SW 1271 (cell line): ENCODE results near the gene ABLIM2.

ENCODE experiments used
- DNase-seq, 2 experiments: peaks; one replicate each; lab custom pipeline; 2025; lab: John Stamatoyannopoulos, UW

The ABLIM2 gene

DNA sequence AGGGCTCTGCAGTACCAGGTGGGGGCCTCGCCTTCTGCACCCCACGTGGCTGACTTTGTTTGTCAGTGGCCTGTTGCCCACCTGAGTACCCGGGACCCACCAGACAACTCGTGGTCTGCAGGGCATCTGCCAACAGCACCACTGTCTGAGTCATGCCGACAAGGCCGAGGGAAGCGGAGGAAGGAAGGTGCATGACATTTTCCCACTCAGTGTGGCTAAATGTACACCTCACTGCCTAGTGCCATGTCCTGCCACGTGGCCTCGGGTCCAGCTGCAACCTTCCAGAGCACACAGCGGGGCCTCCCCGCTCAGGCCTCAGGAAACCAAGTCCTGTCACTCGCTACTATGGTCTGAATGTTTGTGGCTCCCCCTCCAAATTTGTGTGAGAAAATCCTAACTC lies 22.1 kb downstream of the ABLIM2 start:
- DNase-seq, result no peak

DNA sequence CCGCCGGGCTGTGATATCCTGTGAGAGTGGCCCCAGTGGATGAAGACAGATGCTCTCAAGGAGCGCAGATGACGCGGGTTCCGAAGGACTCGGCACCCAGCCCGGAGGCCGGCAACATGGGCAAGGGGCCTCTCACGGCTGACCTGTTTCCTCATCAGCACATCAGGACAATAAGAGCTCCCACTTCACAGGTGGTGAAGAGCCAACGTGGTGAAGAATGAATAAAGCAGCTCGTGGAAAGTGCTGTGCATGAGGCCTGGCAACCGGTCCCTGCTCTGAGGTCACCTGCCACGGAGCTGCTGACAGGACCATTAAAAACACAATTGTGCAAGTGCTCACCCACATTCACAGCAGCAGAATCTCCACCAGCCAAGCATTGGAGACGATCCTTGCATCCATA lies 22.9 kb downstream of the ABLIM2 start:
- no peak for DNase-seq

DNA sequence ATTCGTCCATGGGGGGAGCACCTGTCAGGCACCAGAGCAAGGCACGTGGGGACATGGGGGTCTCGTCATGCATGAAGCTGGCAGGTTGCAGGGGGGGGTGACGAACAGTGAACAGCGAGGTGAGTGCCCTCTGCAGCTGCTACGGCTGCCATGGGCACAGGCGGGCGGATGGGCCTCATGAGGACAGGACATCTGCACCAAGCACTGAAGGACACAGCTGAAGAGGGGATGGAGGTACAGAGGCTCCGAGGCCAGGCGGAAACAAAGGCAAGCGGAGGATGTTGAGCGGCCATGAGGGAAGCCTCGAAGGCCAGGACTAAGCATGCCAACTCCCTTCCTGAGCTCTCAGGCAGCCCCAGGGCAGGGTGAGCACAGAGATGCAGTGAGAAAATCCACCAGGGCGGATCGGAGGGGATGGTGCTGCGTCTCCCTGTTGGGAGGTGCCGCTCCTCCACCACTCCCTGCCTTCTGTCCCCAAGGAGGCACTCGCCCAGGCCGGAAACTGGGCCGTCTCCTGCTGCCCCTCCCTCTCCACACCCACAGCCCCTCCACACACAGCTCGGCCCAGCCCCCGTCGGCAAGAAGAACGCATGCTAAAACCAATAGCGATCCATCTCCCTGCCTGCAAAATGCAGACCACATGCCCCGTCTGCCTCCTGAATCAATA lies 24.6 kb downstream of the ABLIM2 start:
- no peak for DNase-seq

DNA sequence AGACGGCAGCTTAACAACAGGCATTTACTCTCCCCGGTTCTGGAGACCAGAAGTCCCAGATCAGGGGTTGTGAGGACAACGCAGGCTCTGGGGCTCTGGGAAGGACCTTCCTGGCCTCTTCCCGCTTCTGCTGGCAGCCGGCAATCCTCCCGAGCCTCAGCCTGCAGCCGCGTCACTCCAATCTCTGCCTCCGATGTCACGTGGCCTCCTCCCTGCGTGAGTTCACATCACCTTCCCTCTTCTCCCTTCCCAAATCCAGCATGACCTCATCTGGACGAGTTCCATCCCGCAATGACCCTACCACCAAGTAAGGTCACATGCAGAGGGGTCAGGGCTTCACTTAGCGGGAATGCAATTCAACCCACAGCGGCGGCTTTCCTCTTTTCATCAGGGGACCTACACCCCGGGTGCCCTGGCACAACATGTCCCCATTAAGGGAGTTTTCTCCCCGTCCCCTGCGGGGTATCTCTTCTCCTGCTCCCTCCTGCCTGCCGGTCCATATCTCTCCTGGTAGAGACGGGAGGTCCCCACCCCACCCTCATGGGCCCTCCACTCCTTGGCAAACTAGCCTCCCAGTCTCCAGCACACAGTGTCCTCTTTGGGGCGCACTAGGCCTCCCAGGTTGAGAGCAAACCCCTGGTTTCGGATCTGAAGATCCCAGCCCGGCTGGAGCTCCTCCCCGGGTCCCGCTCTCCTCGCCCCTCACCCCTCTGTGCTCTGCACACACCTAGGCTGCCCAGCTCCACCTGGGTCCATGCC lies 25.5 kb downstream of the ABLIM2 start:
- DNase-seq, result no peak

DNA sequence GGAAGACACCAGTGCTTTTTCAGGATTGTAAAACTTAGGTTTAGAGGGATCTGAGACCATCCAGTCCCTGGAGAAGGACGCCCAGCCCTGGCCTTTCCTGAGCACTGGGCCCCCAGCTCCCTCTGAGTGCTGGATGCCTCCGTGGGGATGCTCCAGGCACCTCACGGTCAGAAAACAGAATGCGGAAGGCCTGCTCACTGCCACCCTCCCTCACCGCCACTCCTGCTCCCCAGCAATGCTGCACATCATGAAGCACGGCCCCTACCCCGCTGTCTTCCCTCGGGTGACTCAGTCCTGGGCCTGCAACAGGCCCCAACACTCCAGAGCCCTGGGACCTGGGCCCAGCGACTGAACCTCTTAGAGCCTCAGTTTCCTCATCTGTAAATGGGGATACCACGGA lies 26.2 kb downstream of the ABLIM2 start:
- DNase-seq, result no peak

DNA sequence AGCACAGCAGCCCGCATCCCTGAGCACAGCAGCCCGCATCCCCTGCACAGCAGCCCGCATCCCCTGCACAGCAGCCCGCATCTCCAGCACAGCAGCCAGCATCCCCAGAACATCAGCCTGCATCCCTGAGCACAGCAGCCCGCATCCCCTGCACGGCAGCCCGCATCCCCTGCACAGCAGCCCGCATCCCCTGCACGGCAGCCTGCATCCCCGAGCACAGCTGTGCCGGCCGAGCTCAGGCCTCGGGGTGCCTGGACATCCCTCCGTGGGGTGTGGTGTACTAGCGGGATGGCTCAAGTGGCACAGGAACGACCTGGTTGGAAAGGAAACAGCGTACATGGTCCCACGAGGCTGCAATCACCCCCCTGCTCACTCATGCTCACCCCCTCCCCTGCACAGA lies 26.8 kb downstream of the ABLIM2 start:
- no peak for DNase-seq

DNA sequence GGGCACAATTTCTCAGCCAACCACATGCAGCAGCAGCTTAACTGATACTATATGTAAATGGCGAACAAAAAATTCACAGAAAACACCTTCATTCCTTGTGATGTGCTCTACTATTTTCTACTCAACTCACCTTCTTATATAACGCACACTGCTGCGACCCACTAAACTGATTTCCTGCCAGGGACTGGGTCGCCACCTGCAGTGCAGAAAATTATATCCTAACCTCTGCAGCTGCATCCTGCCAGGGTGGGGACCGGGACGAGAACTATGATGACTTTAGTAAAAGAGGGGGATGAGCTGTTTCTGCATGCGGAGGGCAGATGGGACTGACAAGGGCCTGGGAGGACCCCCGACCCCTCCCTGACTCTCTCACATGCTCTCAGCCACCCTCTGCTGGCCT lies 27.4 kb downstream of the ABLIM2 start:
- no peak for DNase-seq

DNA sequence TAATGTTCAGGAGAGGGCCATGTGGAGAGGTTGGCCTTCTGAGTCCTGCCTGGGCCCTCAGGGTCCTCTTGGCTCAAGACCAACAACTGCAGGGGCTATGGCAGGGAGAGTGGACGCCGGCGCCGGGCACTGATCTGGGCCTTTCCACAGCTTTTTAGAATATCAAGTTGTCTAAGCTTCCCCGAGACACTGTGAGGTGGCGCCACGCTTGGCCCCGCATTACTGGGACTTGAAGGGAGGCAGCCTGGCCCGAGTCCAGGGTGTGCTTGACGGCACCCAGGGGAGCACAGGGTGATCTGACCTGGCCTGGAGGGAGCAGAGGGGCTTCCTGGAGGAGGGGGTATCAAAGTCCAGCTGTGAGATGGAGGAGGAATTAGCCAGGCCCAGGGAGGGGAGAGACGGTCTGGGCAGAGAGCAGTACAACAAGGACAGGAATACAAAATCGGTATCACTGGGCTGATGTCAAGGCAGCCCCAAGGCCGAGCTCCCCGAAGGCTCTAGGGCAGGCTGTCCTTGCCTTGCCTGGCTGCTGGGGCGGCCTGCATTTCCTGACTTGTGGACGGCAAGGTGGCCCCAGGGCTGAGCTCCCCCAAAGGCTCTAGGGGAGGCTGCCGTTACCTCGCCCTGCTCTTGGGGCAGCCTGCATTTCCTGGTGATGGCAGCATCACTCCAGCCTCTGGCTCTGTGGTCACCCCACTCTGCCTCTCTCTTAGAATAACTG lies 28.1 kb downstream of the ABLIM2 start:
- DNase-seq, result no peak

DNA sequence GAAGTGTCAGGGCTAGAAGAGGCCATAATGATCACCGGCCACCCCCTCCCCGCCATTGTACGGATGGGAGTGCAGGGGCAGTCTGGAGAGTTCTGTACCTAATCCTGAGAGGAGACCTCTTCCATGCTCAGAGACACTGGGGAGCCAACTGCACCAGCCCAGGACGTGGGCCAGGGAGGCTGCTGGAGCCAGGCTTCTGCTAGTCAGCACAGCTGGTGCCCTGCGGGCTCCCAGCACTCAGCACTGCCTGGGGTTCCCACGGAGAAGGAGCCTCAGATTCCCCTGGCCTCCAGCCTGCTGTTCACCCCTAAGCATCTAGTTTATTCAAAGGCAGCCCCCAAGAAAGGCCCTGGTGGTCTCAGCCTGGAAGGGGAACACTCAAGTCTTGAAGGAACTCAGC lies 28.8 kb downstream of the ABLIM2 start:
- no peak for DNase-seq

DNA sequence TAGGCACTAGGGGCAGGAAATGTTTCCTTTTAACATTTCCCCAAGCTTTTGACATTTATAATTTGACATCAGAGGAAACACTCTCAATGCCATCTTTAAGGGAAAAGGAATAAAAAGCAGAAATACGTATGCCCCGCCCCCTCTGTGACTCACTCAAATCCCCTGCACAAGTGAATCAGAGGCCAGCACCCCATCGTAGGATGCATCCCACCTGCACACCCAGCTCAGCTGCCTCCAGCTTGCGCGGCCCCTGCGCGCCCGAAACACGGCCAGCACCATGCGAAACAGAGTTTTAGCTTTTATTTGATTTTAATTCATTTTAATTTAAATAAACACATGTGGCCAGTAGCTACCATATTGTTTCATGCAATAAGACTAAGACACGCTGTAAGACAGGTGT lies 29.5 kb downstream of the ABLIM2 start:
- DNase-seq, result no peak

DNA sequence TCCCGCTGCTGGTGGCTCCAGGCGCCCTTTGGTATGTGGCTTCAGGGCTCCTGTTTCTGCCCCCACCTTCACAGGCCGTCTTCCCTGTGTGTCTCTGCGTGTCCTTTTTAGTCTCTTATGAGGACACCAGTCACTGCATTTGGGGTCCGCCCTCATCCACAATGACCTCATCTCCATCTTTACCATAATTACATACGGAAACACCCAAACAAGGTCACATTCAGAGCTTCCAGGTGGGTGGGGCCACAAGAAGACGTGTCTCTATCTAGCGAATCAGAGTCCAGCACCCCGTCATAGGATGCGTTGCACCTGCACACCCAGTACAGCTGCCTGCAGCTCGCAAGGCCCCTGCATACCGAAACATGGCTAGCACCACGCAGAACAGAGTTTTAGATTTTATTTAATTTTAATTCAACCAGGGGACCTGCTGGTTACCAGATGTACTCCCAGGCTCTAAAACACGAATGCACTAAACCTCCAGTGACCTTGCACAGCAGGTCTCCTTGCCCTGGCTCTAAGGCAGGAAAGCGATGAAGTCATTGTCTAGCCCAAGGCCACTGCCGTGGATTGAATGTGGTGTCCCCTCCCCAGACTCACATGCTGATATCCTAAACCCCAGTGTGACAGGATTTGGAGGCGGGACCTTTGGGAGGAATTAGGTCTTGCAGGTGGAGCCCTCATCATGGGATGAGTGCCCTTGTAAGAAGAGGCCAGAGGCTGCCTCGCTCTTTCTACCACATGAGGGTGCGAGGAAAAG lies 30.3 kb downstream of the ABLIM2 start:
- DNase-seq, result no peak

DNA sequence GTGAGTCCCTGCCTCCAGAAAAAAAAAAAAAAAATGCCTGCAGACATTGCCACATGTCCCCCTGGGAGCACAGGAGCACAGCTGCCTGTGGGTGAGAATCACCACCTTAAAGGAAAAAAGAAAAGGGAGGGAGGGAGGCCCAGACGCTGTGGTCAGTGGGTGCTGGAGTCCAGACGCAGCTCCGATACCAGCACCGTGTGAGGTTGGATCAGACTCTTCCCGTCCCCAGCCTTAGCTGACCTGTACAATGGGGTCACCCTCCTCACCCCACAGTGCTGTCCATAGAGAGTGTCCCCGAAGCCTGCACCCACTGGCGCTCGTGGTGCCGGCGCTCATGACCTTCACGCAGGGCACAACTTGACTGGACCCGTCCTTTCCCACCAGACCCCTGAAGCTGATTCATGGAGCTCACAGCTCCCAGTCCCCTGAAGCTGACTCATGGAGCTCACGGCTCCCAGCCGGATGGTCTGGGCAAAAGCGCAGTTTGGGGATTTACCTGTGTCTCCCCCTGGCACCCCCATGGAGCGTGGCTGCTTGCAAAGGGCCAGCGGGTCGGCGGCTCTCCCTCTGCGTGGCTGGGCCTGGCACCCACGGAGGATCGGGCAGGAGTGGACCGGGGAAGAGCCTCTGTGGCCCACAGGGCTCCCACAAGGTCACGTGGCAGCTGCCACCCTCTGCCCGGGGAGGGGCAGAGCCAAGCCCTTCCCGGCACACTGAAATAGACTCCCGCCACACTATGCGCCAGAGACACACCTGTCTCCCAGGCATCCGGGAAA lies 31.4 kb downstream of the ABLIM2 start:
- DNase-seq, result no peak

DNA sequence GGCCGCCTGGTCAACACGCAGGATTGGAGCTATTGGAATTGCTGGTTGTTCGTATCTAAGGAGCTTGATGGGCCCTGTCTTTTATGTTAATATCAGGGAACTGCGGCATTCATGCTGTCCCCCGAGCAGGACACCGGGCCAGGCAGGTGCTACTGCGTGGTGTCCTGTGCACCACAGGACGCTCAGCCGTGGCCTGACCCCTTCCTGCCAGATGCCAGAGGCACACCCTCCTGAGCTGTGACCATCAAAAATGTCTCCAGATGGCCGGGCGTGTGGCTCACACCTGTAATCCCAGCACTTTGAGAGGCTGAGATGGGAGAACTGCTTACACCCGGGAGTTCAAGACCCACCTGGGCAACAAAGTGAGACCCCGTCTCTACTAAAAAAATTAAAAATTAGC lies 32.1 kb downstream of the ABLIM2 start:
- DNase-seq, result no peak

DNA sequence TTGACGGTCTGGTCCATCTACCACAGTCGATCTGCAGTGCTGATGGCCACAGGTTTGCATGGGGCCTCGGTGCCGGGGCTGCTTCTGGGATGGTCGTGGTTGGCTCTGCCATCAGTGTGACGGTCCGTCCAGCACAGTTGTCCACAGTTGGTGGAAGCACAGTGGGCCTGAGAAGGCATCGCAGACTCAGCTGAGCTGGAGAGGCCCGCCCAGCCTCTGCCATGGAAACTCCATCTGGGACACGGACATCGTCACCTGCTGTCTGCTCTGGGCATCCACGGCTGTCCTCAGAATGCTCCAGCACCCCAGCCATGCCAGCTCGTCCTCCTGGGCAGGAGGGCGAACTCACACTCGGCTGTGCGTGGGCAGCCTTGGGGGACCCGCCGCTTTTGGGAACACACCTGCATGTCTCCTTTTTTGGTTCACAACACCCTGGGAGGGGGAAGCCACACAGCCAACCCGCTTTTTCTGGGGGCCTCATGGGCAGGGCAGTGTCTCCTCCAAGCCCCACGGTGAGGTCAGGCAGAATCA lies 33.0 kb downstream of the ABLIM2 start:
- DNase-seq, result no peak

DNA sequence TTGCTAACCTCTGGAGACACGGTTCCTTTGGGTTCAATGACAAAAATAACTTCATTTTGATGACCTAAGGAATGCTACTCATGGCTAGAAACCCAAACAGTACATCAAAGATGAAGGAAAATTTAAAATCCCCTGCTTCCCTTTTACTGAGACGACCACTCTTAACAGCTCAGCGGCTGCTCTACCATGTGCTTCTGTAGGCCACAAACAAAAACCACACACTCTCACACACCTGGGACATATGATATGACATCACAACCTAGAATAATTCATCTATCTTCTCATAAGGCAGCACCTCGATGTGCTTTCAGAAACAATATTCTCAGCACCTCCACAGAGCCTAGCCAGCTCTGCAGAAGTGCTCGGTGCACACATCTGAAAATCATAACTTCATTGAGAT lies 34.7 kb downstream of the ABLIM2 start:
- DNase-seq, result no peak

DNA sequence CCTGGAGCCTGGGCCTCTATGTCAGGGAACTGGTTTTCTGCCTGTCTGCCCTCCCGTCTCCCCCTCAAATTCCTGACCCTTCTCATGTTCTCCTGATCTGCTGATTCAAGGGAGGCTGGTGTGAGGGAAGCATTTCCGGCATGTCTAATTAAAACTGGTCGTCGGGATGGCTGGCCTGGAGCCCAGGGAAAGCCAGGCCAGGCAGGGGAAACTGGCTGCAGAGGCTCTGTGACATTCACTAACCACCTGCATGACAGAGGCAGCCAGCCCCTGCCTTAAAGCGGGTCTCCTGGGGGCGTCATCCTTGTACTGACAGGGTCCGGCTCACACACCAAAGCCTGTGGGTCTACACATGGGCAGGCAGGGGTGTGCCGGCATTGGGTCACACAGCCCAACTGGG lies 35.2 kb downstream of the ABLIM2 start:
- DNase-seq, result no peak

DNA sequence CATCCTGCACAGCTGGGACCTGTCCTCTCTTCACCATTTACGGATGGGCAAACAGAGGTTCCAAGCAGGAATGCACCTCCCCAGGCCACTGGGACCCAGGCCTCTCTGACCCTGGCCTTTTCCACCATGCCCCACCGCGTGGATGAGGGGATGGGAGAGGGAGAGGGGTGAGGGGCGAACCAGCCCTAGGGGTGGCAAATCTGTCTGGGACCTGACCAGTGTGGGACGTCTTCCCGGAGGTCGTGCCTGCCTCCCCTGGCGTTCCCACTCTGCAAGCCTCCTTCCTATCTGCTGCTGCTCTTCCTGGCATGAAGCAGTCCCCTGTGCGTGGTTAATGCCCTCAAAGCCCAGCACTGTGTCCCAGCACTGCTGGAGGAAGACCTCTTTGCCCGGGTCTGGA lies 35.9 kb downstream of the ABLIM2 start:
- no peak for DNase-seq

DNA sequence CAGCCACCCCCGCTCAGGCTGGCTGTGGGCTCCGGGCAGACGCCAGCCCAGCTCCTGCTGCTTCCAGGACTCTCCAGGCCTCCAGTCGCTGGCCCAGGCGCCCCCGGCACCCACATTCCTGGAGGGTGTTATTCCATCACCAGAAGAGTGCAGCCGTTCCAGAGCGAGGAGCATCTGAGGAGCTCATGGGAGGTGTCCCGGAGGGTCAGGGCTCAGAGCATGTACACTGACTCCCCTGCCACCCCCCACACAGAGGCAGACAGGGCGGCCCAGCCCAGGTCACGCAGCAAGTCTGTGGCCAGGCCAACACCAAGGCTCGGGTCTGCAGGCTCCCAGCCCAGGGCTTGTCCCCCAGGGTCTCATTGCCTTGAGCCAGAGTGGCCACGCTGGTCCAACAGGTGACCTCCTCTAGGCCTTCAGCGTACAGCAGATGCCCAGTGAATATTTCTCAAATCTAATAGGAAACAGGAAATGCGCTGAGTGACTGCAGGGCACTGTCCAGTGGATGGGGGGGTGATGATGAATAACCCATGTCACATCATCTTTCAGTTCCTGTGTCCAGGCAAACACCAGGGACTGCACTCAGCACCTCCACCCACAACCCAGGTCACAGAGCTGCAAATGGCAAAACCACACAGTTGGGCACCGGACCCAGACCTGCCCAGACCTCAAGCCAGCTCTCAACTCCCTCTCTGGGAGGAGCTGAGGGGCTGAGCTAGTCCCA lies 37.2 kb downstream of the ABLIM2 start:
- DNase-seq, result no peak

DNA sequence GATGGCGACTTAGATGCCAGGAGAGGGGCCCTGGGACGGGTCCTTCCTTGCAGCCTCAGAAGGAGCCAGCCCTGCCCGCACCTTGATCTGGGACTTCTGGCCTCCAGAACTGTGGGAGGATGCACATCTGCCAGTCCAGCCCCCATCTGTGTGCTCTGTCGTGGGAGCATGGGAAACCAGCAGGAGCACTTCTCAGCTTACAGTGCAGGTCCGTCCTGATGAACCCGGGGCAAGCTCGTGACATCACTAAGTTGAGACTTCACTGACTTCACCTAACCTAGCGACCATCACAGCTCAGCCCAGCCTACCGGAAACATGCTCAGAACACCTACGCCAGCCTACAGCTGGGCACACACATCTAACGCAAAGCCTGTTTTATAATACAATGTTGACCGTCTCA lies 38.1 kb downstream of the ABLIM2 start:
- DNase-seq, result no peak

DNA sequence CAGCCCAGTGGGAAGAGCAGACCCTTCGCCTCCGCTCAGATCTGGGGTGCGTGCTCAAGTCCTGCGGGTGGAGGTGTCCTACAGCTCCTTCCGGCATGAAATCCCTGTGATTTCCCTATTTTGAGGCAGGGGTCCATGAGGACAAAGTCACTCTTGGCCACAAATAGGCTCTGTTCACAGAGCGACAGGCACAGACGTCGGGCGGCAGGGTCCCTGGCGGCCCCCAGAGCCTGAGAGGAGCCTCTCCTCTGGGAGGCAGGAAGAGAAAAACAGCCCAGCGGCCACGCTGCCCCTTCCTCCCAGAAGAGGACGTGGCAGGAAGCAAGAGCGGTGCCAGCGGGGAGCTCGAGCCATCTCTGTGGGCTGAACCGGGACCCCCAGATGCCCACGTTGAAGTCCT lies 38.7 kb downstream of the ABLIM2 start:
- no peak for DNase-seq

DNA sequence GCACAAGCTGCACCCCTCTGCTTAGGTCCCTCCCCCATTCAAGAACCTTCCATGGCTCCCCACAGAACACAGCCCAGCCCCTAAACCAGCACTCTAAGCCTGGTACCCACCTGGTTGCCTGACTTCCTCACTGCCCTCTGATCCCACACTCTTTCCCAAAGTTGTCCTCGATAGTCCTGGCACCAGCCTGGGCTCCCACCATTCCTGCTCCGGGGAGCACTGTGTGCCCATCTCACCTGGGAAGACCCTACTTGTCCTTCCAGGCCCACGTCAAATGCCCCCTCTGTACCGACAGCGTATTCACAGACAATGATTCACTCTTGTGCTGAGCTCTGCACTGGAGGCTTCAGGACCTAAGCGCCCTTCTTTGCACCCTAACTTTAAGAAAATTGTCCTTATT lies 40.1 kb downstream of the ABLIM2 start:
- DNase-seq, result no peak
